Measurements from ENCODE around the gene COLGALT1.

- TF ChIP-seq GATA3 (IDR thresholded peaks at IDR 0.05; ENCODE audit: low read depth, low read length): no peak
- no peak for TF ChIP-seq GATA2 (IDR thresholded peaks at IDR 0.05; ENCODE audit: low read depth, low read length)
Measured at GRCh38 chr19:17527326-17527725, 28.1 kb upstream of the COLGALT1 start.
